ENCODE results near the gene CFAP119.

GRCh38 chr16:30747799-30748633, 13.8 kb downstream of the CFAP119 start, which contains the start of gene PHKG2:
- TF ChIP-seq EZH2 (IDR thresholded peaks at IDR 0.05; ENCODE audit: low read length, unreplicated experiment): no peak
- TF ChIP-seq CTCF (conservative IDR thresholded peaks at IDR 0.05; ENCODE audit: low read depth, low read length): no peak
